DND-41 (cell line): ENCODE results near the gene TMEM255B.

ENCODE experiments used
- ATAC-seq: fragments of 200-7000 bp; cut with Tn5 transposase; 3 replicates; pipeline ENCODE4 v1.9.1; 2021; ENCODE audit warnings: low read depth; ENCODE audit not compliant: insufficient read depth
- DNase-seq: peaks from one replicate; pipeline ENCODE4 v3.0.0-alpha.2; 2020
- H2AFZ ChIP-seq: 2 replicates; pipeline ENCODE4 v1.6.0; 2012; ENCODE audit warnings: low read depth, low read length
- H3K27ac ChIP-seq: 2 replicates; pipeline ENCODE4 v1.5.1; 2012; ENCODE audit warnings: low read length, inconsistent platforms
- H3K27me3 ChIP-seq: fragments of 200-600 bp; sonication (generic); 2 replicates; pipeline ENCODE4 v1.6.0; 2012; ENCODE audit warnings: low read length, mild to moderate bottlenecking, inconsistent platforms; ENCODE audit not compliant: insufficient read depth, poor library complexity
- H3K36me3 ChIP-seq: 2 replicates; pipeline ENCODE4 v1.5.1; 2012; ENCODE audit warnings: low read length, inconsistent platforms; ENCODE audit not compliant: insufficient read depth
- H3K4me1 ChIP-seq: 2 replicates; pipeline ENCODE4 v1.5.1; 2012; ENCODE audit warnings: mild to moderate bottlenecking, low read length; ENCODE audit not compliant: insufficient read depth
- H3K4me2 ChIP-seq: 2 replicates; pipeline ENCODE4 v1.6.0; 2012; ENCODE audit warnings: mild to moderate bottlenecking, moderate library complexity, low read length, inconsistent platforms; ENCODE audit not compliant: insufficient read depth
- H3K4me3 ChIP-seq, 2 experiments: fragments of 200-600 bp in 1 of 2; shearing (Covaris generic) in 1 of 2; 2 replicates each; pipeline ENCODE4 v1.5.1; 2012 to 2016; ENCODE audit warnings: inconsistent platforms in 2 of 2, low read length in 2 of 2, mild to moderate bottlenecking in 2 of 2, low read depth in 1 of 2, moderate library complexity in 1 of 2
- H3K79me2 ChIP-seq: 2 replicates; pipeline ENCODE4 v1.6.0; 2012; ENCODE audit warnings: low read length, inconsistent platforms; ENCODE audit not compliant: insufficient read depth
- H3K9ac ChIP-seq: 2 replicates; pipeline ENCODE4 v1.6.0; 2012; ENCODE audit warnings: low read depth, mild to moderate bottlenecking, inconsistent platforms, low read length, moderate library complexity
- H3K9me3 ChIP-seq: 2 replicates; pipeline ENCODE4 v1.5.1; 2012; ENCODE audit warnings: low read length, moderate library complexity, mild to moderate bottlenecking, inconsistent platforms; ENCODE audit not compliant: insufficient read depth, severe bottlenecking
- H4K20me1 ChIP-seq: 2 replicates; pipeline ENCODE4 v1.6.0; 2012; ENCODE audit warnings: low read length; ENCODE audit not compliant: insufficient read depth
- CTCF ChIP-seq: IDR thresholded peaks from 2 replicates; pipeline ENCODE4 v1.5.1; 2012; ENCODE audit warnings: borderline replicate concordance, low read length, moderate library complexity, mild to moderate bottlenecking; ENCODE audit not compliant: poor library complexity, severe bottlenecking; ENCODE audit errors: extremely low read depth
- EZH2 ChIP-seq: IDR thresholded peaks from 3 replicates; pipeline ENCODE4 v1.6.1; 2012; ENCODE audit warnings: borderline replicate concordance, low read depth, mild to moderate bottlenecking, moderate library complexity, low read length, inconsistent platforms; ENCODE audit not compliant: severe bottlenecking

Gene TMEM255B

GRCh38 chr13:113784645-113785024, 25.6 kb downstream of the TMEM255B start:
- Histone ChIP-seq H4K20me1 (0 out of 2 replicates have a peak, but pooled peaks cover 3% of the 10 kb centered on the region), H3K9ac (no peak overlapping the region), H3K4me2 (no peak overlapping the region), H3K79me2 (no peaks in the 10 kb centered on the region), H3K36me3 (no peaks in the 10 kb centered on the region), H3K4me3 (no peak overlapping the region), H3K9me3 (no peaks in the 10 kb centered on the region), H3K4me1 (0 out of 2 replicates have a peak, but pooled peaks cover 3% of the 10 kb centered on the region), H2AFZ (no peak overlapping the region), H3K27me3 (peaks cover 15% of the 10 kb centered on the region), H3K27ac (no peak overlapping the region)
- no peak for DNase-seq
- no peak for ATAC-seq
- TF ChIP-seq CTCF = no peak
- no peak for TF ChIP-seq EZH2

GRCh38 chr13:113785051-113786010, 26.3 kb downstream of the TMEM255B start:
- Histone ChIP-seq H2AFZ (no peak overlapping the region), H3K4me2 (no peak overlapping the region), H3K4me3 (no peak overlapping the region)

GRCh38 chr13:113786262-113786841, 27.3 kb downstream of the TMEM255B start:
- ATAC-seq (no peak), DNase-seq (no peak)
- Histone ChIP-seq H3K27ac (no peak overlapping the region), H3K79me2 (no peaks in the 10 kb centered on the region), H3K36me3 (no peaks in the 10 kb centered on the region), H3K4me1 (0 out of 2 replicates have a peak, but pooled peaks cover 3% of the 10 kb centered on the region), H3K9me3 (no peaks in the 10 kb centered on the region), H3K27me3 (peaks cover 6% of the 10 kb centered on the region), H4K20me1 (0 out of 2 replicates have a peak, but pooled peaks cover 10% of the 10 kb centered on the region), H3K9ac (no peak overlapping the region), H2AFZ (no peak overlapping the region), H3K4me3 (no peak overlapping the region), H3K4me2 (no peak overlapping the region)
- TF ChIP-seq EZH2 (no peak), CTCF (no peak)

More at GRCh38 chr13:113785051-113786010, 26.3 kb downstream of the TMEM255B start:
- H3K36me3 ChIP-seq = no peaks in the 10 kb centered on the region
- H3K27me3 ChIP-seq = peaks cover 13% of the 10 kb centered on the region
- H3K79me2 ChIP-seq = no peaks in the 10 kb centered on the region
- no peaks in the 10 kb centered on the region for H3K9me3 ChIP-seq
- H4K20me1 ChIP-seq = 0 out of 2 replicates have a peak, but pooled peaks cover 7% of the 10 kb centered on the region
- TF ChIP-seq CTCF = no peak
- TF ChIP-seq EZH2 = no peak
- 0 out of 2 replicates have a peak, but pooled peaks cover 3% of the 10 kb centered on the region for H3K4me1 ChIP-seq
- DNase-seq (peak; percentile 38), ATAC-seq (peak; percentile 58)
- H3K9ac ChIP-seq = no peak overlapping the region
- no peak overlapping the region for H3K27ac ChIP-seq
